GM12801 (cell line): ENCODE results near the gene PUM1.

Experiments
- TF ChIP-seq, protein P1 (sequence below): IDR thresholded peaks from one replicate; pipeline ENCODE4 v1.5.1; 2011; ENCODE audit warnings: control low read depth; ENCODE audit not compliant: insufficient read length; ENCODE audit errors: extremely low read depth

PUM1 gene

DNA sequence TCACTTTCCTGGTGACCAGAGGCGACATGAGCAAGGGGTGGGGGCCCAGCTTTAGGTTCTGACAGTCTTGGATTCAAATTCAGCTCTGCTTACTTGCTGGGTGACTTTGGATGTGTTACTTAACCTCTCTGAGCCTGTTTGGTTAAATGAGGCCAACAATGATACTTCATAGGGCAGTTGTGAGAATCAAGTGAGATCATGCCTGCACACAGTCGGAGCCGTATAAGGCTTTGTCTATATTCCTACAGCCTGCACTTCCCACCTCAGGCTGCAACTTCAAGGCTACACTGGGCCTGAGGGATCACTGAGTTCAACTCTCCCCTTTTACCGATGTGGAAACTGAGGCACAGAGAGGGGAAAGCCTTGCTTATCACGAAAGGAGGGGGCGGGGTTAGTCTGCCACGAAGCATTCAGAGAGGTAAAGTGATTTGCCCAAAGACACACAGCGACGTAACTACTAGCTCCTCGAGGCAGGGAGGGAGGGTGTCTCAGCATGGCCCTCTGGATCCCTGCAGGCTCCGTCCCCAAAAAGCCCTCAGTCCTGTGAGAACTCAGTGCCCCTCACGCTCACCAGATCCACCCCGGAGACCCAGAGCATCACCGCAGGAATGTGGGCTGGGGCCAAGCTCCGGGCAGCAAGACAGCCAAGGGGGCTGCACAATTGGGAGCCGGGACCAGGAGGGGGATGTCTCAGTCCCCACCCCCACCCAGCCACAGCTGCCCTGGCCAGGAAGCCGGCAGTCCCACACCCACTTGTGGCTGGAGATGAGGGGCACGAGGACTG is 181.9 kb downstream of the PUM1 start:
- TF ChIP-seq, protein P1, sequence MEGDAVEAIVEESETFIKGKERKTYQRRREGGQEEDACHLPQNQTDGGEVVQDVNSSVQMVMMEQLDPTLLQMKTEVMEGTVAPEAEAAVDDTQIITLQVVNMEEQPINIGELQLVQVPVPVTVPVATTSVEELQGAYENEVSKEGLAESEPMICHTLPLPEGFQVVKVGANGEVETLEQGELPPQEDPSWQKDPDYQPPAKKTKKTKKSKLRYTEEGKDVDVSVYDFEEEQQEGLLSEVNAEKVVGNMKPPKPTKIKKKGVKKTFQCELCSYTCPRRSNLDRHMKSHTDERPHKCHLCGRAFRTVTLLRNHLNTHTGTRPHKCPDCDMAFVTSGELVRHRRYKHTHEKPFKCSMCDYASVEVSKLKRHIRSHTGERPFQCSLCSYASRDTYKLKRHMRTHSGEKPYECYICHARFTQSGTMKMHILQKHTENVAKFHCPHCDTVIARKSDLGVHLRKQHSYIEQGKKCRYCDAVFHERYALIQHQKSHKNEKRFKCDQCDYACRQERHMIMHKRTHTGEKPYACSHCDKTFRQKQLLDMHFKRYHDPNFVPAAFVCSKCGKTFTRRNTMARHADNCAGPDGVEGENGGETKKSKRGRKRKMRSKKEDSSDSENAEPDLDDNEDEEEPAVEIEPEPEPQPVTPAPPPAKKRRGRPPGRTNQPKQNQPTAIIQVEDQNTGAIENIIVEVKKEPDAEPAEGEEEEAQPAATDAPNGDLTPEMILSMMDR: no peak

DNA sequence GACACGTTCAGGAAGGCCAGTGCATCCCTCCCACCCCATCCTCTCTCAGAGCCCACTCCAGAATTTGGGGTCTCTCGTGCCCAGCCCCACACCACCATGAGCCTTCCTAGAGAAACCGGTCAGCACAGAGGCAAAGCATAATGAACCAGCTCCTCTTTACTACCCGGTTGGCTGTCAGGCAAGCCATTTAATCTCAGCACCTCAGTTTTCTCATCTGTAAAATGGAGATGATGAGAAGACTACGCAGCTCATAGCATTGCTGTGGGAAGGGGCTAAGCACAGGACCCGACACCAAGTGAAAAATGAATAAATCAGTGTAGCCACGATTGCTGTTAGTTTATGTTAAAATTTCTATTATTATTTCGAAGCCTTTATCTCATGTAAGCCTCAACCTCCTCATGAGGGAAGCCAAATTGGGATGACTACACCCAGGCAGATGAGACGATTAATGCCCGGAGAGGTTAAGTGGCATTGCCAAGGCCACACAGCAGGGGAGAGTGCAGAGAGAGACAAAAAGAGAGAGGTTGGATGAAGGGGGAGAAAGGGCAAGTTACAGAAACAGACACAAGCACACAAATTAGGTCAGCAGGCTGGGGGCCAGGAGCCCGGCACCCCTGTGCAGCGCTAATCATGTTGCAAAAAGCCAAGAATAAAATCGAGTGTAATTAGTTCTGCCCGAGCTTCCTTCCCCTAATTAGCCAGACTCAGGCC is 182.7 kb downstream of the PUM1 start:
- TF ChIP-seq, protein P1: no peak
